OCI-LY1 (cell line): ENCODE results near the gene AACS.

Experiments
- H2AFZ ChIP-seq: fragments of 200-600 bp; sonication (generic), shearing (Covaris generic); 2 replicates; pipeline ENCODE4 v1.6.0; 2014; ENCODE audit warnings: antibody characterized with exemption, mild to moderate bottlenecking, low read length
- H3F3A ChIP-seq: fragments of 200-600 bp; sonication (generic), shearing (Covaris generic); 2 replicates; pipeline ENCODE4 v1.6.0; 2014; ENCODE audit warnings: mild to moderate bottlenecking, antibody characterized with exemption, low read length, moderate library complexity; ENCODE audit not compliant: insufficient read depth
- H3K27ac ChIP-seq: fragments of 200-600 bp; sonication (generic); 2 replicates; pipeline ENCODE4 v1.5.1; 2014; ENCODE audit warnings: low read length, mixed run types, mild to moderate bottlenecking, low read depth; ENCODE audit not compliant: poor library complexity, severe bottlenecking
- H3K27me3 ChIP-seq: fragments of 200-600 bp; sonication (generic); 2 replicates; pipeline ENCODE4 v1.6.0; 2014; ENCODE audit warnings: antibody characterized with exemption, mild to moderate bottlenecking, low read length, moderate library complexity; ENCODE audit not compliant: insufficient read depth
- H3K36me3 ChIP-seq: fragments of 200-600 bp; sonication (generic); 2 replicates; pipeline ENCODE4 v1.6.1; 2014; ENCODE audit warnings: mild to moderate bottlenecking, antibody characterized with exemption, low read length, moderate library complexity, mixed read lengths; ENCODE audit not compliant: insufficient read depth
- H3K4me1 ChIP-seq: fragments of 200-600 bp; sonication (generic); 2 replicates; pipeline ENCODE4 v1.5.1; 2014; ENCODE audit warnings: mild to moderate bottlenecking, low read length, moderate library complexity; ENCODE audit not compliant: insufficient read depth, severe bottlenecking
- H3K4me2 ChIP-seq: fragments of 200-600 bp; sonication (generic), shearing (Covaris generic); 2 replicates; pipeline ENCODE4 v1.6.1; 2014; ENCODE audit warnings: low read length
- H3K4me3 ChIP-seq: fragments of 200-600 bp; sonication (generic); 2 replicates; pipeline ENCODE4 v1.5.1; 2014; ENCODE audit warnings: low read length, low read depth, mild to moderate bottlenecking, mixed read lengths; ENCODE audit not compliant: poor library complexity, severe bottlenecking
- H3K79me2 ChIP-seq: fragments of 200-600 bp; shearing (Covaris generic); 2 replicates; pipeline ENCODE4 v1.6.1; 2016; ENCODE audit warnings: mixed run types, low read length, mixed read lengths; ENCODE audit not compliant: insufficient read depth
- H3K9ac ChIP-seq: fragments of 200-600 bp; sonication (generic), shearing (Covaris generic); 2 replicates; pipeline ENCODE4 v1.6.1; 2014; ENCODE audit warnings: mild to moderate bottlenecking, low read length, mixed read lengths
- H3K9me2 ChIP-seq: fragments of 200-600 bp; sonication (generic), shearing (Covaris generic); 2 replicates; pipeline ENCODE4 v1.6.1; 2014; ENCODE audit warnings: low read depth, mild to moderate bottlenecking, low read length, mixed read lengths
- H3K9me3 ChIP-seq: fragments of 200-600 bp; shearing (Covaris generic); 2 replicates; pipeline ENCODE4 v1.6.1; 2014; ENCODE audit warnings: low read length, mixed read lengths
- H4K20me1 ChIP-seq: fragments of 200-600 bp; sonication (generic), shearing (Covaris generic); 2 replicates; pipeline ENCODE4 v1.6.0; 2016; ENCODE audit warnings: mild to moderate bottlenecking, low read length; ENCODE audit not compliant: insufficient read depth
- EZH2 ChIP-seq: fragments of 200-600 bp; sonication (generic), shearing (Covaris generic); IDR thresholded peaks from 2 replicates; pipeline ENCODE4 v1.8.0; 2017; ENCODE audit warnings: borderline replicate concordance, mixed run types, mild to moderate bottlenecking, antibody characterized with exemption, low read length, moderate library complexity, mixed read lengths
- TF ChIP-seq, protein P1 (sequence below): fragments of 200-600 bp; sonication (generic), shearing (Covaris generic); IDR thresholded peaks from 2 replicates; pipeline ENCODE4 v1.5.1; 2017; ENCODE audit warnings: mild to moderate bottlenecking, antibody characterized with exemption, low read length, moderate library complexity, mixed read lengths

The AACS gene

DNA sequence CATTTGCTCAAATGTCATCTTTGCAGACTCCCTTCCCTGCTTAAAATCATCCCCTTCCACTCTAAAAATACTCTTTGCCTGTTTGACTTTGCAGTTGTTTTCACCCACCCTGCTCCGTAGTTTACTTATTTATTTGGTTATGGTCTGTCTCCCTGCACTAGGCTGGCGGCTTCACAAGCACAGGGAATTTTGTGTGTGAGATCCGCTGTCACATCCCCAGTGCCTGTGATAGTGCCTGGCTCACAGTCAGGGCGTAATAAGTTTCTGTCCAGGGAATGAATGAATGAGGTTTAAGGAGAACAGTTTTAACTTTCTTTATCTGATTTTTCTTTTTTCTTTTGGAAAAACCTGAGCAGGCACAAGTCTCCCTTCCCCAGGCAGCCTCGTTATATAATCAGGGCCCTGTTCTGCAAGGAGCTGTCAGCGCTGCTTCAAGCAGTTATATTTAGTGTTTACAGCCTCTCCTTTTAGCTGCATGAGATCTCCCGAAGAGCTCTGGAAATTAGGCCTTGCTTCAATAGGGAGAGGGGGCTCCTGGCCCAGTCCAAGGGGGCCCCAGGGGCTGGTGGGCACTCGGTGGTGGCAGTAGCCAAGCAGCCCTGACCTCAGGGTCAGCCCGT is 107.1 kb downstream of the AACS start:
- Histone ChIP-seq H4K20me1 (no peaks in the 10 kb centered on the region), H3F3A (no peaks in the 10 kb centered on the region), H3K4me3 (no peak overlapping the region), H3K36me3 (no peaks in the 10 kb centered on the region), H3K27me3 (peaks cover 26% of the 10 kb centered on the region), H3K9ac (no peak overlapping the region), H3K79me2 (no peaks in the 10 kb centered on the region), H3K9me2 (no peaks in the 10 kb centered on the region), H3K4me2 (no peak overlapping the region), H3K9me3 (no peaks in the 10 kb centered on the region), H3K4me1 (no peaks in the 10 kb centered on the region), H3K27ac (no peak overlapping the region), H2AFZ (no peak overlapping the region)
- TF ChIP-seq, protein P1, sequence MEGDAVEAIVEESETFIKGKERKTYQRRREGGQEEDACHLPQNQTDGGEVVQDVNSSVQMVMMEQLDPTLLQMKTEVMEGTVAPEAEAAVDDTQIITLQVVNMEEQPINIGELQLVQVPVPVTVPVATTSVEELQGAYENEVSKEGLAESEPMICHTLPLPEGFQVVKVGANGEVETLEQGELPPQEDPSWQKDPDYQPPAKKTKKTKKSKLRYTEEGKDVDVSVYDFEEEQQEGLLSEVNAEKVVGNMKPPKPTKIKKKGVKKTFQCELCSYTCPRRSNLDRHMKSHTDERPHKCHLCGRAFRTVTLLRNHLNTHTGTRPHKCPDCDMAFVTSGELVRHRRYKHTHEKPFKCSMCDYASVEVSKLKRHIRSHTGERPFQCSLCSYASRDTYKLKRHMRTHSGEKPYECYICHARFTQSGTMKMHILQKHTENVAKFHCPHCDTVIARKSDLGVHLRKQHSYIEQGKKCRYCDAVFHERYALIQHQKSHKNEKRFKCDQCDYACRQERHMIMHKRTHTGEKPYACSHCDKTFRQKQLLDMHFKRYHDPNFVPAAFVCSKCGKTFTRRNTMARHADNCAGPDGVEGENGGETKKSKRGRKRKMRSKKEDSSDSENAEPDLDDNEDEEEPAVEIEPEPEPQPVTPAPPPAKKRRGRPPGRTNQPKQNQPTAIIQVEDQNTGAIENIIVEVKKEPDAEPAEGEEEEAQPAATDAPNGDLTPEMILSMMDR, result no peak
- no peak for TF ChIP-seq EZH2

GRCh38 chr12:125175576-125175975 is 110.3 kb downstream of the AACS start:
- Histone ChIP-seq H3K27me3 (peaks cover 19% of the 10 kb centered on the region; the same call in 1 of the 2 replicates), H4K20me1 (no peaks in the 10 kb centered on the region), H3K9me3 (no peaks in the 10 kb centered on the region), H2AFZ (no peak overlapping the region), H3F3A (no peaks in the 10 kb centered on the region), H3K9me2 (no peaks in the 10 kb centered on the region), H3K9ac (no peak overlapping the region), H3K27ac (no peak overlapping the region), H3K4me2 (no peak overlapping the region), H3K36me3 (no peaks in the 10 kb centered on the region), H3K4me3 (no peak overlapping the region), H3K79me2 (no peaks in the 10 kb centered on the region), H3K4me1 (no peaks in the 10 kb centered on the region)
- no peak for TF ChIP-seq EZH2
- TF ChIP-seq, protein P1, result no peak

DNA sequence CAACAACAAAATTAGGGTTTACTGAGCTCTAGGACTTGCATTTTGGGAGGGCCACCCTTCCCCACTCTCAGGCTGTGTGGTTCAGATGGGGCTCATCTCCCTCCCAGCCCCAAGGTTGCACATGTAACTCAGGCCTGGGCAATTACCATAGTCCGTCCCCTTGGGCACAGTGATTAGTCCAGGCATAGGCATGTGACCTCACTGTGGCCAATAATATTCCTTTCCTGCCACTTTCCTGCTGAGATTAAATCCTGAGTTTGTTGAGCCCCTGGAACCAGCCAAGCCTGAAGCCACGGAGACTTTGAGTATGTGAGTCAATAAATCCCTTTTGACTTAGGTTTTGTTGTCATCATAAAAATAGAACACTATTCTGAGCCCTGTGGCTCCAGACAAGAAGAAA is 113.0 kb downstream of the AACS start:
- Histone ChIP-seq H3K36me3 (no peaks in the 10 kb centered on the region), H3K9ac (no peak overlapping the region), H3K9me3 (no peaks in the 10 kb centered on the region), H3K27ac (no peak overlapping the region), H3K4me1 (no peaks in the 10 kb centered on the region), H3F3A (no peaks in the 10 kb centered on the region), H3K79me2 (no peaks in the 10 kb centered on the region), H2AFZ (no peak overlapping the region), H3K4me2 (no peak overlapping the region), H3K27me3 (peaks cover 22% of the 10 kb centered on the region; the same call in 1 of the 2 replicates), H4K20me1 (no peaks in the 10 kb centered on the region), H3K4me3 (no peak overlapping the region), H3K9me2 (no peaks in the 10 kb centered on the region)
- no peak for TF ChIP-seq EZH2
- TF ChIP-seq, protein P1, result no peak
